Measurements from ENCODE around the gene SNPH.

SNPH gene

DNA sequence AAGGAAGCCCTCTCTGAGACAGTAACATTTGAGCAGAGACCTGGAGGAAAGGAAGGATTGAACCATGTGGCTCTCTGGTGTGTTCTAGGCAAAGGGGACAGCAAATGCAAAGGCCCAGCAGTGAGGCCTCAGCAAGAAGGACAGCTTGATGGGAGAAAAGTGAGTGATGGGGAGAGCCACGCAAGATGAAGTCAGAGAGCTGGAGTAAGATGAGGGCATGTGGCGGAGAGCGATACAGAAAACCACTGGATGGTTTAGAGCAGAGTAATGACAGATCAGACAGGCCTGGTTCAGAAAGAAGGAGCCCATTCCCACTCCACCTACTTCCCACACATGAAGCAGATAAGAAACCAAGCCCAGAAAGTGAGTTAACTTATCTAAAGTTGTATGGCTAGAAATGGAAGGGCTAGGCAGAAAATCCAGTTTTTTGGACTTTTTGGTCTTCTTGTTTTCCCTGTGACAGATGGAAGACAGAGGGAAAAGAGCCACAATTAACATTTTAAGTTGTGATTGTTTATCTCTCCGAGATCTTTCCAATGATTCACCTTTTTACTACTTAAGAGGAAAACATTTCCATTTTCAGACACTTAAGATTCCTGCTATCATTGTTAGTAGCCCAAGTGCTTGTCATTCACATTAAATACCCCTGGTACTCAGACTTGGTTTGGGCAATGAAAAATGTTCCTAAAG lies 723 bp upstream of the SNPH start:
- DNase-seq = no peak

DNA sequence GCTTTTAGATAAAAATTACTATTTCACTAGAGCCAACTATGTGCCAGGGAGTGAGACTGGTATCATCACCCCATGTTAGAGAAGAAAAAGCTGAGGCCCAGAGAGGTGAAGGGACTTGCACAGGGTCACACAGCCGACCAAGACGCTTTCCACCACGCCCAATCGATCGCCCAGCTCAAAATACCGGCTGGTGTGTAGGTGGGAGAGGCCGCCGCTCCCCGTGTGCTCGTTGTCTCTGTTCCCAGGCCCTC lies 253 bp upstream of the SNPH start:
- DNase-seq = no peak

GRCh38 chr20:1267161-1267560 lies 1.1 kb downstream of the SNPH start:
- no peak for DNase-seq

- DNase-seq = no peak
Measured at GRCh38 chr20:1267809-1268374, 1.8 kb downstream of the SNPH start.

DNA sequence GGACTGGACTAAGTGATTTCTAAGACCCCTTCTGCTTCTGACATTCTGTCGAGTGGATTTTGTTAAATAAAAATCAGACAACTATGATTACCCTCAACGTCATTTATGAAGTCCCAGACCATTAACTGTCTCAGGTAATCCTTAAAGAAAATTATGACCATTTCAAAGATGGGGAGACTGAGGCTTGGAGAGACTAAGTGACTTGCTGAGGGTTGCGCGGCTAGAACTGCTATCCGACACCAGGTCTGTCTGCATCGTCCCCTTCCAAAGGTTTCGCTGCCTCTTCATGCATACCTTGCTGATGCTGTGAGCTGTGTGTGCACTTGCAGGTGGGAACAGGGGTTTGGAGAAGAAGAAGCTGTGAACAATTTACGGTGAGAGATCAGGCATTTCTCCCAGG lies 3.1 kb downstream of the SNPH start:
- no peak for DNase-seq

DNA sequence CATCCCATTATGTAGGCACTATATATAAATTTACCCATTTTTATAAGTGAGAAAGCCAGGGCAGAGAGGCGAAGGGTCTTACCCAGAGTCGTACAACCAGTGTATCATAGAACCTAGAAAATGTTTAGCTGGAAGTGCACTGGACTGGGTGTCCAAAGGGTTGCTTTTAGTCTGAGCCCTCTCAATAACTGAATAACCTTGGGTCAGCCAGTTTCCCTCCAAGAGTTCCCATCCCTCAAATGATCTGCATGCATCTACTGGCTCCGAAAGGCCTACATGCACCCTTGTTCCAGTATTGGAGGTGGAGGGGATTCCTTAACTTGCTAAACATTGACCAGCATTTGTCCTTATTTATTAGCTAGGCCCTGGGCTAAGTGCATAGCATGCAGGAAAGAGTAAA lies 3.8 kb downstream of the SNPH start:
- DNase-seq = no peak

DNA sequence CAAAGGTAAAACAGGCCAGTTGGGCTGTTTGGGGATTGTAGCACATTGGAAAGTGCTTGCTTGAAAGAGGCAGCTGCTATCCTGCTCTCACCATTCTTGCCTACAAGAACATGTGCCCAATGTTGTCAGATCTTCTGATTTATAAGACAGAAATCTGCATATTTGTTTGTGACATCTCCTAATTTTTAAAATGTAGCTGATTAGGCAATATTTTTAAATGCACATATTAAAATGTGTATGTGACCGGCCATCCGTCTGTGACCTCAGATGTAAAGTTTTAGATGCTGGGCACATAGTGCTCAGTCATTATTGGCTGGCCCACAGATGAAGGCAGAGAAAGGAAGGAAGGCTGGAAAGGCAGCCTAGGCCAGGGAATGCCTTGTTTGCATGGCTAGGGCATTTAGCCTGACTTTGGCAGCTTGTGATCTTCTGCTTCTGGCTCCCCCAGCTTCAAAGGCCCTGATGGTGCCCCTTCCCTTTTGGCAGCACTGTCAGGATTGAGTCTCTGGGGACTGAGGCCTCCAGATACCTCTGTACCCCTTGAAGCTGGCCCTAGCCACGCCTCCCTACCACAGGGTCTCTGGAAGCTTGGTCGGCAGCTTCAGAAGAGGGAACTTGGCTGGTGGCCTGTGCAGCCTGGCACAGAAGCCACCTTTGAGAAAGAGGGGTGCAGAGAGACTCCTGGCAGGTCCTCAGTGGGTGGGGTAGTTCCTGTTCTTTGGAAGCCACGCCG lies 6.4 kb downstream of the SNPH start:
- no peak for DNase-seq

GRCh38 chr20:1273366-1273765 lies 7.3 kb downstream of the SNPH start:
- no peak for DNase-seq

DNA sequence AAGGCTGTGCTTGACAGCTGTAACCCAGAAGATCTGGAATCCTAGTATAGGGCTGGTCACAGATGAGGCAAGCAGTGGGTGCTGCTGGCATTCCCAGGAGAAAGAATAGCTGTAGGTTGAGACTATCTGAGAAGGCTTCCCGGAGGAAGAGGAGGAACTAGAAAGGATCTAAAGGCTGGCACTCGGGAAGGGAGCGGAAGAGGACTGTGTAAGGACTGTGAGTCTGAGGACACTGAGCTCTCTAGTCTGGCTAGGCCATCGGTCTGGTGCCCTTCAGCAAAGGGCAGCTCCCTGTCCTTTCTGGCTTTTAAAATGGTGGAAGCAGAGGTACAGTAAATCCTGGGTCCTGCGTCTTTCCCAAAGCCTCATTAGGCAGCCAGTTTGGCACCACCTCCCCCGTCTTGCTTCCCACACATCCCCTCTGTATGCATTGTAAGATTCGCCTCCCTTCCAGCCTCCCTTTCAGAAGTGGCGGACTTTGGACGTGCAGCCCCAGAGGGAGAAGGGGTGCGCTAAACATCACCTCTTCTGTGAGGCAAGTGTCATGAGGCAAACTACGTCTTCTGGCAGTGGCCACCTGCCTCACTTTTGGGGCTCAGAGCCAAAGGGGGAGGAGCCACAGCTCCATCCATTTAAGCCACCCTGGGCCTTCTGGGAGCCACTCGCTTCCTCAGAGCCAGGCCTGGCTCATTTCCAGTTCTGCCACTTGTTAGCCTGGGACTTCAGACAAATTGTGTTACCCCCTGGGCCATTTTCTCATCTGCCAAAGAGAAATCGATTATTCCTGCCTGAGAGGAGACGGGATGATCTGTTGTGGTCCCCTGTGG lies 8.6 kb downstream of the SNPH start:
- no peak for DNase-seq

DNA sequence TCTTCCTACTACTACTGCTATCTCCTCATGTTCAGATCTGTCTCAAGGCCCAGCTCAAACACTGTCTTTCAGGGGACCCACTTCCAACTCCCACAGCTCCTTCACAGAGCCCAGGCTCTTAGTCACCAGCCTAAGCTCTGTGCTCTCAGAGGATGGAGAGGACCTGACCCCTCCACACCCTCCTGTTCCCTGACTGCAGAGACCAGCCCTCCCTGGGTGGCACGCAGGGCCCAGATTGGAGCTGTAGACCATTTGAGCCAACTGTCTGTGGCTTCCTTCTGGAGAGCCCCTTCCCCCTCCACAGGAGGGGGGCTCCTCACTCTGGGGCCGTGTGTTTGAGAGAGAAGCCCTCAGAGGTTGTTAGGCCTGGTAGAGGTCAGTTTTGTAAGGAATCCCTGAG lies 9.8 kb downstream of the SNPH start:
- no peak for DNase-seq

- no peak for DNase-seq
Measured at GRCh38 chr20:1277529-1278322, 11.6 kb downstream of the SNPH start.

GRCh38 chr20:1278993-1279392 lies 12.9 kb downstream of the SNPH start:
- no peak for DNase-seq

DNA sequence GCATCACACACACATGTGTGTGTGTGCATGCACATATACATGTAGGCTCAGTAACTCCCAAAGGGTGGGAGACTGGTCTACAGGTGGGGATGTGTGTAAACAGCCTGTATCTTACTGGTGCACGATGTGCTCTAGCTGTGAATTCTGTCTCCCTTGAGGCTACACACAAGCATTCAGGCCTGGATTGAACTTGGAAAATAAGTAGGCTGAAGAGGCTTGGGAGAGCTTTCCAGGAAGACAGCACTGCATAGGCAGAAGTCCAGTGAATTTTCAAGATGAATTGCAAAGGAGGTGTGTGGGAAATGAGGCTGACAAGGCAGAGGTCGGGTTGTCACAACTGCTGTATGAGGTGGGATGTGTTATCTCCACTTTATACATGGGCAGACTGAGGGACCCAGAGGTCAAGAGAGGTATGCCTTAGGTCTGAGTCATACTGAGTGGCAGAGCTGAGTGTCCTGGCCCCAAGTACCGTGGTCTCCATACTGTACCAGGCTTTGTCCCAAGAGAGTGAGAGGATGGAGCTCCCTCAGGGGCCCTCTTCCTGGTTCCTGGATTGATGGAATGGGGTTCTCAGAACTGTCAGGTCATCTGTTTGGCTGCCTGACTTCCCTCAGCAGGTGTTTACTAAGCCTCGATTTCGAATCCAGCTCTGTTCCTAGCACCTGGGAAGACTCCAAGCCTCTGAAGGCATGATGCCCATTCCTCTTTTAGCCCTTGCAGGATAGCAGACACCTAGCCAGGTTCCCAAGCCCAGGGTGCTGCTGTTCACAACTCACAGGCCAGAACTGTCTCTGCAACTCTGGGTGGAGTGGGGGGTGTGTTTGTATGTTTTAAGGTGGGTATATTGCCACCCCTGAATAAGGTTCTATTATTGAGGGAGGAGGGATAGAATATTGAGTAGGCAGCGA lies 14.4 kb downstream of the SNPH start:
- DNase-seq = no peak

DNA sequence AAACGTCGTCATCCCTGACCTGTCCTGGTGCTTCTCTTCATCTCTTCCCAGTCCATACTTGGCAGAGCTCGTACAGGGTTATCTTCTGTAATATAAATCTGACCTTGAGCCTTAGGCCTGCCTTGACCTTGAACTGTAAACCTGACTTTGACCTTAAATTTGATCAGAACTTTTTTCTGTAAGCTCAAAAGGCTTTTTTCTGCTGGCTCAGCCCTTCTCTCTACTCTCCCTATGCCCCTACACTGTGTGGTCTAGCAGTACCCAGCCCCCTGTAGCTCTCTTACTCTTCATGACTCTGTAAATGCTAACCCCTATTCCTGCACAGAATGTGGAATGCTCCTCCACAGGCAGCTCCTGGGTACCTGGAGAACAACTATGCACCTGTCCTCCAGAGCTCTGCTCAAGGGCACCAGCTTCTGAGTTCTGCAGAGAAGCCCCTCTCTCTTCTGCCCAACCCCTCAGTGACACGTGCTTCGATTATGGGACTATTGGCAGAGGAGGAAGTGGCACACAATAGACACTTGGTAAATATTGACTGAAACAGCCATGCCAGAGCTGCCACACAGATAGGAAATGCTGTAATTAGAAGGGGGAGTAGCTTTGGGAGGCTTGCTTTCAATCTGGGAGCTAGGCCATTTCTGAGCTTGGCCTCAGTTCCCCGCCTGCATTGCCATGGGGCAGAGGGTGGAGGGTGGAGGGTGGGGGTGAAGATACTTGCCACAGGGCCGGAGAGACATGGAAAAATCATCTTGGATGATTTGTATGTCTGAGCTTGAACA lies 15.4 kb downstream of the SNPH start:
- DNase-seq = no peak

DNA sequence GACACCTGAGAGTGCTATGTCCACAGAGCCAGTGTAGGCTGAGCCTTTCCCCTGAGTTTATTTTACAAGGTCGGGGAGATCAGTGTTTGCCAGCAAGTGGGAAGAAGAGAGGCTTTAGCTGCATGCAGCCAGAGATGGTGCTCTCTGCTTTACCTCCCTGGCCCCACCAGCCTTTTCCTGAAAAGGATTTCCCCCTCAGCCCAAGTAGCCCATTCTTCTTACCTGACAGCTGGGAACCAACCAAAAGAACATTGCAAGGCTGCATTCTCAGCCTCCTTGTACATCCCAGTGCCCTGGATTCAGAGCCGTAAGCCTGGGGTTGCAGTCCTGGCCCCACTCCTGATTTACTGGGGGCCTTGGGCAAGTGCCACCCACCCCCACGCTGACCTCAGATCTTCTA lies 16.9 kb downstream of the SNPH start:
- DNase-seq = no peak

DNA sequence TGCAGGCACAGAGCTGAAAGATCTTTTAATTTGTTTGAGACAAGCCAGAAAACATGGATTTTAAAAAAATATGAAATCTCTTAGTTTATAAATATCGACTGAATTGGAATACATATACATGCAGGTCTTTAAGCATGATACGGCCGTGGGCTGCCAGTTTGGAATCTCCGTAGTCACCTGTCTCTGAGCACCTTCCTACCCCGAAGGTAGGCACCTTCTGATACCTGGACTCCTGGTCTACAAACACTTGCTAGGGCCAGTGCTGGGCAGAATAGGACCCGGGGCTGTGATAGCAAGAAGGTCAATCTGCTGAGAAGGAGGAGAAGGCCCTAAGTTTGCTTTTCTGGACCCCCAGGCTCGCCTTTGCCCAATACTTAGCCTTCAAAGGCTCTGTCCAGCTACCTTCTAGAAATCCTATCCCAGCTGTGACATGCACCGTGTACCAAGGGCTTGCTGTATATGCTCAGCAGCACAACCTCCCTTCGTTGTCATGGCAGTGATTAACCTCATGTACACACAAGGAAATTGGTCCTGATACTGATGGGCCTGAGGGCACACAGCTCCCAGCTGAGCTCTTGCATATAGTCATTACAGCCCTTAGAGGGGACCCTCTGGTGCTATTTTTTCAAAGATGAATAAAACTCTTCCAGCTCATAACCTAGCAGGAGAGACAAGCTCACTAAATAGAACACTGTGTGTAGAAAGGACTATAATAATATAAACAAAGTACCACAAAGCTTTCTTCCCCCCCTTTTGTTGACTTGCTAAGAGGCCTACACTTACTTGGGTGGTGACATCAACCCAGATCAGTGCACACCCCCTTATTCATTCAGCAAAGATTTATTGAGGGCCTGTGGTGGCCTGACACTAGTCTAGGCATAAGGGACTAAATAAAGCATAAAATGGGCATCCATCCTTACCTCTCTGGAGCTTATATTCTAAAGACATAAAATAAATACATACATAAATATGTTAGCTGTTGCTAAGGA lies 17.7 kb downstream of the SNPH start:
- DNase-seq = no peak

GRCh38 chr20:1286267-1287024 lies 20.4 kb downstream of the SNPH start:
- no peak for DNase-seq

DNA sequence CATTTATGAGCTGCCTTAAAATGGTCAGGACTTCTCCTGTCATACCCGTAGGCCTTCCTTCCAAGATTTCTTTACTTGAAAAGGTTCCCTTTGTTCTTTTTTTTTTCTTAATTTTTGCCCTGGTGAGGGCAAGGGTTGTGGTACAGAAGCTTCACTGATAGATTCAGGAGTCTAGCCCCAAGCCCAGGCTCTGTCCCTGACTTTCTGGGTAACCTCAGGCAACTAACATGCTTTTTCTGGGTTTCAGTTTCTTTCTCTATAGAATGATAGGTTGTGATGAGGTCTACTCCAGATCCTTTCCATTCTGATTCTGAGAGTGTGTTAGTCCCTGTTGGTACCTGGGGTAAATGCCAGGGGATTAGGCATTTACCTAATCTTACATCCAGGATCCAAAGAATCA lies 21.2 kb downstream of the SNPH start:
- no peak for DNase-seq

All from stimulated activated CD4-positive, alpha-beta T cell treated with anti-CD3 and anti-CD28 coated beads, Interleukin-2, amount 100 ng/mL, for 48 hours (primary cell).